ENCODE results near the gene MZB1. TPM values are rescaled to one million over a fixed set of nuclear protein-coding genes. Genes with fewer than 3 reads are reported as not detected.

The MZB1 gene
- total and polyA plus RNA-seq, 4 donors: 1.8 to 23.7 (median 1.8) TPM

DNA sequence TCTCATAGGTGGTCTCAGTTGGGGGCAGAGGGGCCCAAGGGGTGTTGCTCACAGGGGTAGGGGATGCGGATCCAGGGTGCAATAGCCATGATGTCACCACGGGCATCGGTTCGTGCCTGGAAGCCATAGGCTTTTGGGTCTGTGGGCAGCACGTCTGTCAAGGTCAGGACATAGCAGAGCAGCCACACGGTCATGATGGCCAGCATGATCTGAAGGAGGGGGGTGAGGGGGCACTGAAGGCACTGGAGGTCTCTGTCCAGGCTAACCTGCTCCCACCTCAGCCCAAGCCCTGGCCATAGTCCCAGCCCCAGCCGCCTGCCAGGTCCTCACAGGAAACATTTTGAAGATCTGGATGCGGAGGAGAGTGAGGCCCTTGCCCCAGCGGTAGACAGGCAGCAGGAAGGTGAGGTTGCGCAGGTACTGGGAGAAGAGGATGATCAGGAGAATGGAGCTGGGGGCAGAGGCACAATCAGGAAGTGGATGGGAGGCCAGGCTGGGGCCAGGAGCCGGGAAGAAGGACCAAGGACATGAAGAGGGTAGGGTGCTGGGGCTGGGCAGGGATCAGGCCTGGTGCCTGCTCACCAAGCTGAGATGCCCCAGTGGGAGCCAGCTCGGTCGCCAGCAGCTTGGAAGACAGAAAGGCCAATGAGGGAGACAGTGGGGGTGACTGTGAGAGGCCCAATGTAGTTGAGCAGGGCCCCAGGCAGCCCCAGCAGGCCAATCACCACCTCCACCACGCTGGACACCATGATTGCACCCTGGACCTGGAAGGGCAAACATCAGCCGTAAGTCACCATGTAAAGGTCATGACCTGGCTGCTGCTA is 9.9 kb downstream of the MZB1 start:
- Histone ChIP-seq H3K9me3 (ENCODE audit: control insufficient read depth in 4 of 4, low read length in 3 of 4) (no peaks in the 10 kb centered on the region), H3K4me1 (ENCODE audit: control insufficient read depth in 4 of 4, insufficient read depth in 4 of 4, low read length in 3 of 4) (peaks cover 13 to 29% (median 24%) of the 10 kb centered on the region in 4 donors), H3K36me3 (ENCODE audit: control insufficient read depth in 4 of 4, insufficient read depth in 3 of 4, low read depth in 1 of 4, low read length in 3 of 4) (peaks cover 0 to 14% (median 10%) of the 10 kb centered on the region in 4 donors), H3K27ac (ENCODE audit: low read depth in 1 of 2, low read length in 2 of 2) (no peak overlapping the region), H3K9ac (ENCODE audit: low read depth in 1 of 2, low read length in 2 of 2) (no peak overlapping the region), H3K27me3 (ENCODE audit: control insufficient read depth in 4 of 4, insufficient read depth in 4 of 4, low read length in 3 of 4) (no peaks in the 10 kb centered on the region), H3K4me3 (ENCODE audit: low read depth in 1 of 3, low read length in 3 of 3) (no peak overlapping the region)
- DNase-seq (ENCODE audit: low spot score): no peak
- TF ChIP-seq NR2F2 (IDR thresholded peaks at IDR 0.05) (no peak), JUND (IDR thresholded peaks at IDR 0.05) (no peak), TAF1 (conservative IDR thresholded peaks at IDR 0.05) (no peak), FOXA1 (IDR thresholded peaks at IDR 0.05) (no peak), YY1 (IDR thresholded peaks at IDR 0.05) (no peak), SP1 (IDR thresholded peaks at IDR 0.05) (no peak), GABPA (IDR thresholded peaks at IDR 0.05 in 1 of 2, conservative IDR thresholded peaks at IDR 0.05 in 1 of 2) (no peak), HNF4G (IDR thresholded peaks at IDR 0.05) (no peak), HNF4A (conservative IDR thresholded peaks at IDR 0.05) (no peak), EGR1 (IDR thresholded peaks at IDR 0.05; ENCODE audit: low read depth in 2 of 2) (no peak), FOXA2 (IDR thresholded peaks at IDR 0.05) (no peak), RXRA (IDR thresholded peaks at IDR 0.05) (no peak), RAD21 (IDR thresholded peaks at IDR 0.05) (no peak)
- TF ChIP-seq, protein P1, sequence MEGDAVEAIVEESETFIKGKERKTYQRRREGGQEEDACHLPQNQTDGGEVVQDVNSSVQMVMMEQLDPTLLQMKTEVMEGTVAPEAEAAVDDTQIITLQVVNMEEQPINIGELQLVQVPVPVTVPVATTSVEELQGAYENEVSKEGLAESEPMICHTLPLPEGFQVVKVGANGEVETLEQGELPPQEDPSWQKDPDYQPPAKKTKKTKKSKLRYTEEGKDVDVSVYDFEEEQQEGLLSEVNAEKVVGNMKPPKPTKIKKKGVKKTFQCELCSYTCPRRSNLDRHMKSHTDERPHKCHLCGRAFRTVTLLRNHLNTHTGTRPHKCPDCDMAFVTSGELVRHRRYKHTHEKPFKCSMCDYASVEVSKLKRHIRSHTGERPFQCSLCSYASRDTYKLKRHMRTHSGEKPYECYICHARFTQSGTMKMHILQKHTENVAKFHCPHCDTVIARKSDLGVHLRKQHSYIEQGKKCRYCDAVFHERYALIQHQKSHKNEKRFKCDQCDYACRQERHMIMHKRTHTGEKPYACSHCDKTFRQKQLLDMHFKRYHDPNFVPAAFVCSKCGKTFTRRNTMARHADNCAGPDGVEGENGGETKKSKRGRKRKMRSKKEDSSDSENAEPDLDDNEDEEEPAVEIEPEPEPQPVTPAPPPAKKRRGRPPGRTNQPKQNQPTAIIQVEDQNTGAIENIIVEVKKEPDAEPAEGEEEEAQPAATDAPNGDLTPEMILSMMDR (IDR thresholded peaks at IDR 0.05; ENCODE audit: low read depth, low read length, missing input control): no peak
- TF ChIP-seq, protein P2, sequence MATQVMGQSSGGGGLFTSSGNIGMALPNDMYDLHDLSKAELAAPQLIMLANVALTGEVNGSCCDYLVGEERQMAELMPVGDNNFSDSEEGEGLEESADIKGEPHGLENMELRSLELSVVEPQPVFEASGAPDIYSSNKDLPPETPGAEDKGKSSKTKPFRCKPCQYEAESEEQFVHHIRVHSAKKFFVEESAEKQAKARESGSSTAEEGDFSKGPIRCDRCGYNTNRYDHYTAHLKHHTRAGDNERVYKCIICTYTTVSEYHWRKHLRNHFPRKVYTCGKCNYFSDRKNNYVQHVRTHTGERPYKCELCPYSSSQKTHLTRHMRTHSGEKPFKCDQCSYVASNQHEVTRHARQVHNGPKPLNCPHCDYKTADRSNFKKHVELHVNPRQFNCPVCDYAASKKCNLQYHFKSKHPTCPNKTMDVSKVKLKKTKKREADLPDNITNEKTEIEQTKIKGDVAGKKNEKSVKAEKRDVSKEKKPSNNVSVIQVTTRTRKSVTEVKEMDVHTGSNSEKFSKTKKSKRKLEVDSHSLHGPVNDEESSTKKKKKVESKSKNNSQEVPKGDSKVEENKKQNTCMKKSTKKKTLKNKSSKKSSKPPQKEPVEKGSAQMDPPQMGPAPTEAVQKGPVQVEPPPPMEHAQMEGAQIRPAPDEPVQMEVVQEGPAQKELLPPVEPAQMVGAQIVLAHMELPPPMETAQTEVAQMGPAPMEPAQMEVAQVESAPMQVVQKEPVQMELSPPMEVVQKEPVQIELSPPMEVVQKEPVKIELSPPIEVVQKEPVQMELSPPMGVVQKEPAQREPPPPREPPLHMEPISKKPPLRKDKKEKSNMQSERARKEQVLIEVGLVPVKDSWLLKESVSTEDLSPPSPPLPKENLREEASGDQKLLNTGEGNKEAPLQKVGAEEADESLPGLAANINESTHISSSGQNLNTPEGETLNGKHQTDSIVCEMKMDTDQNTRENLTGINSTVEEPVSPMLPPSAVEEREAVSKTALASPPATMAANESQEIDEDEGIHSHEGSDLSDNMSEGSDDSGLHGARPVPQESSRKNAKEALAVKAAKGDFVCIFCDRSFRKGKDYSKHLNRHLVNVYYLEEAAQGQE (IDR thresholded peaks at IDR 0.05): no peak
- TF ChIP-seq, protein P3, sequence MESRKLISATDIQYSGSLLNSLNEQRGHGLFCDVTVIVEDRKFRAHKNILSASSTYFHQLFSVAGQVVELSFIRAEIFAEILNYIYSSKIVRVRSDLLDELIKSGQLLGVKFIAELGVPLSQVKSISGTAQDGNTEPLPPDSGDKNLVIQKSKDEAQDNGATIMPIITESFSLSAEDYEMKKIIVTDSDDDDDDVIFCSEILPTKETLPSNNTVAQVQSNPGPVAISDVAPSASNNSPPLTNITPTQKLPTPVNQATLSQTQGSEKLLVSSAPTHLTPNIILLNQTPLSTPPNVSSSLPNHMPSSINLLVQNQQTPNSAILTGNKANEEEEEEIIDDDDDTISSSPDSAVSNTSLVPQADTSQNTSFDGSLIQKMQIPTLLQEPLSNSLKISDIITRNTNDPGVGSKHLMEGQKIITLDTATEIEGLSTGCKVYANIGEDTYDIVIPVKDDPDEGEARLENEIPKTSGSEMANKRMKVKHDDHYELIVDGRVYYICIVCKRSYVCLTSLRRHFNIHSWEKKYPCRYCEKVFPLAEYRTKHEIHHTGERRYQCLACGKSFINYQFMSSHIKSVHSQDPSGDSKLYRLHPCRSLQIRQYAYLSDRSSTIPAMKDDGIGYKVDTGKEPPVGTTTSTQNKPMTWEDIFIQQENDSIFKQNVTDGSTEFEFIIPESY (IDR thresholded peaks at IDR 0.05): no peak
- TF ChIP-seq, protein P4, sequence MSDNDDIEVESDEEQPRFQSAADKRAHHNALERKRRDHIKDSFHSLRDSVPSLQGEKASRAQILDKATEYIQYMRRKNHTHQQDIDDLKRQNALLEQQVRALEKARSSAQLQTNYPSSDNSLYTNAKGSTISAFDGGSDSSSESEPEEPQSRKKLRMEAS (IDR thresholded peaks at IDR 0.05): no peak
- TF ChIP-seq, protein P5, sequence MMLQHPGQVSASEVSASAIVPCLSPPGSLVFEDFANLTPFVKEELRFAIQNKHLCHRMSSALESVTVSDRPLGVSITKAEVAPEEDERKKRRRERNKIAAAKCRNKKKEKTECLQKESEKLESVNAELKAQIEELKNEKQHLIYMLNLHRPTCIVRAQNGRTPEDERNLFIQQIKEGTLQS (IDR thresholded peaks at IDR 0.05): no peak
- 89% methylated on average over 15 of the region's 15 CpGs for WGBS
